NCI-H2081 treated with DMSO at 0.1 percent for 48 hours (cell line): ENCODE results near the gene SLC25A29.

Experiments used
- DNase-seq: peaks from one replicate; lab custom pipeline; 2025; lab: John Stamatoyannopoulos, UW

The SLC25A29 gene

DNA sequence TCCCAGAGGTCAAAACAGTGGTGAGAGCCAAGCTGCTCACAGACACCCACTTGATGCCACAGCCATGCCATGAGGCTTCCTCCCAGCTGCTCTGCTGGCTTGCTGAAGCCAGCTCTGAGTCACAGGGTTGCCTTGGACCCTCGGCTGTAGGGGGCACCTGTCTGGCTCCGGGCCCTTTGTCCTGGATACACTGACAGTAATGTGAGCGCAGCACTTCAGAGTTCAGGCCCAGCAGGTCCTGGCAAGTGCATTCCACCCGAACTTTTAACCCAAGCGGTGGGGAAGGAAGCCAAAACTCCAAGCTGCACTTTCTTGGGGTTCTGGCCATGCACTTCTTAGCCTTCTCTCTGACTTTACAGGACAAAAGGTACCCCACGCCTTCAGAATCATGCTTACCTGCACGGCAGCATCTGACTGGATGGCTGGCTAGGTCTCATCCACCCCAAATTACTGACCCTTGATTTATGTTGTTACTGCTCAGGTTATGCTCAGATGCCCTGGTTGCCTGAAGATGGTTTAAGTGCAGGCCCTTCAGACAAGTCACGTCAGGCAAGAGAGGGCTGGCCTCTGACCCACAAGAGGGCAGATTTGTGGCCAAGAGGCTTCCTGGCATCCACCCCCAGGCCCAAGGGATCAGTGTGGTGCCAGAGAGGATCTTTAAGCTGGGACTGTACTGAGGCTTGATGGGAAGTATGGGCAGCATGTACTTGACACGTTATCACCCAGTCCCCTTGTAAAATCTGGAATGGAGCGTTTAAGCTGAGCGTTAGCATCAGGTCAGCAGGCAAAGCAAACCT is 24.8 kb downstream of the SLC25A29 start:
- no peak for DNase-seq

DNA sequence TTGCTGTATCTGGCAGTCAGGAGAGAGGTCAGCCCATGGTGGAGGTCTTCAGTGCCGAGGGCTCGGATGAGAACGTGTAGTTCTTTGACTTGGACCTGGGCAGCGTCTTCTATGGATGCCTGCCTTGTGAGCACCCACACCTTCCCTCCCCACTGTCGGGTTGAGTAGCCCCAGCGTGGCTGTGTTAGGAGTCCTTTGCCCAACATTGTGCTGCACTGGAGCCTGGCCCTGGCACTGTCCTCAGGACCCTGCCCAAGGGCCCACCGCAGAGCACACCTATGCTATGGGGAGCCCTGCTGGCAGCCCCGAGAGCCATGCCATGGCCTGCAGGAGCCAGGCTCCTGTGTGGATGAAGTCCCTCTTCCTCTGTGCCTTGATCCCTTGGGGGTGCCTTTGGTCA is 26.7 kb downstream of the SLC25A29 start:
- DNase-seq = no peak

DNA sequence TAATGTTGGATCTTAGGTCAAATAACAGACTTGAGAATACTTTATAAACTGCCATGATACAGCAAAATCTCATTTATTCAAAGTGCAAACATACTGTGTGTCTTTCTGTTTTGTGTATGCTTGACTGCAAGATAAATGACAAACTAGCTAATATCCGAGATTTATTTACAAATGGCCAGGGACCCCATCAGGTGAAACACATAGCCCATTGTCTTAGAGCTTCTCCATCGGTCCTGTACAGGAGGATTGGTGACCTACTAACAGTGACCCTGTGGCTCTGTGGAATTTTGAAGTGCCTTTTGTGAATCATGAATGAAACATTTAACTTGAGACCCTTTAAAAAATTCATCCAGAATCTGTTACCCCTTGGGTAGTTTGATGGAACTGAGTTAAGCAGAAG is 27.1 kb downstream of the SLC25A29 start:
- no peak for DNase-seq

DNA sequence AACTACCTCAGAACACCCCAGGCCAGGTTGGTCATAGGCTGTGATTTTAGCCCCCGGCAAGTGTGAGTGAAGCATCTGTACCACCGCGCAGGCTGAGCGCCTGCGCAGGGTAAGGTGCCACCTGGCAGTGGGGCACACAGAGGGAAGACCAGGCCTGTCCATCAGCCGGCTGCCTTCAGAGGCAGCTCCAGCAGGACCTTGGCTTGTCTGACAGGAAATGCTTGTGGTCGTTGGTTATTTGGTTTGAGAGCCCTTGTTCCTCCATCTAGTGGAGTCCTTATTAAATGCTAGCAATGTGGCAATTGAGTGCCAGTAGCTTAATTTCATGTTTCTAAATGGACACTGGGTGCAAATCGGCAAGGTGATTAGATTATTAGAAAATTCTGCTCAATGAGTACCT is 27.5 kb downstream of the SLC25A29 start:
- no peak for DNase-seq

GRCh38 chr14:100275214-100275613 is 31.0 kb downstream of the SLC25A29 start:
- DNase-seq = no peak

DNA sequence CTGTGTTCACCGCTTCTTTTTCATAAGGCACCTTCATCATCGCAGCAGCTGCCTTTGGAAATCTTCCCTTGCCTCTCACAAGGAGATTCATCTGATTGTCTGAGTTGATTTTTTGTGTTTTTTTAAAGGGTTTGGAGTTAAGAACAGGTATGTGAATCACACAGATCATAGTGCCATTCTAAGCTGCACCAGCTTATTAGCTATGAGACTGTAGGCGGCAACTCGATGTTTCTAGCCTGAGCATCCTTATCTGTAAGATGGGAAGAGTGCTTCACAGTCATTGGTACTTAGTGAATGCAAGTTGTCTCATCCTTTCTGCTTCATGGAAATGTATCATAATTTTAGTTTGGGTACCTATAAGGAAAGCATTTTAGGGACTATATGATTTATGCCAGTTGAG is 32.0 kb downstream of the SLC25A29 start:
- no peak for DNase-seq

DNA sequence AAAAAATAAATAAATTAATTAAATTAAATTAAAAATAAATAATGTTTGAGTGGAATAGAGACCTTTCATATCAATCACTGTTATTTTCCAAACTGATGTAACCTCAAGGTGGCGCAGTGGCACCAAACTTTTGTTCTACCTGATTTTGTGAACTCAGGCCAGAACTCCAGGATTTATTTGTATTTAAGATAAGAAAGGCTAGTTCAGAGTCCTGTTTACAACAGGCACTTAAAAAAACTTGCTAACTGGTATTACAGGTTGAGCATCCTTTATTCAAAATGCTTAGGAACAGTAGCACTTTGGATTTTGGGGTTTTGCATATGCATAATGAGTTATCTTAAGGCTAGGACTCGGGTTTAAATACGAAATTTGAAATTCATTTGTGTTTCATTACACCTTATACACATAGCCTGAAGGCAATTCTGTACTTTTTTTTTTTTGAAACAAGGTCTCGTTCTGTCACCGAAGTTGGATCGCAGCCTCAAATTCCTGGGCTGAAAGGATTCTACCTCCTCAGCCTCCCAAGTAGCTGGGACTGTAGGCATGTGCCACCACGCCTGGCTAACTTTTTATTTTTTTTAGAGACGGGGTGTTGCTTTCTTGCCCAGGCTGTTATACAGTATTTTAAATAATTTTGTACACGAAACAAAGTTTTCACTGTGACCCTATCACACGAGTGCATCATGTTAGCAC is 34.9 kb downstream of the SLC25A29 start:
- no peak for DNase-seq

- no peak for DNase-seq
Observed at GRCh38 chr14:100268591-100269207, 37.5 kb downstream of the SLC25A29 start.

- no peak for DNase-seq
Observed at GRCh38 chr14:100267990-100268389, 38.3 kb downstream of the SLC25A29 start.

- DNase-seq = no peak
Observed at GRCh38 chr14:100263141-100263540, 43.1 kb downstream of the SLC25A29 start.

- no peak for DNase-seq
Observed at GRCh38 chr14:100262545-100262944, 43.7 kb downstream of the SLC25A29 start.

DNA sequence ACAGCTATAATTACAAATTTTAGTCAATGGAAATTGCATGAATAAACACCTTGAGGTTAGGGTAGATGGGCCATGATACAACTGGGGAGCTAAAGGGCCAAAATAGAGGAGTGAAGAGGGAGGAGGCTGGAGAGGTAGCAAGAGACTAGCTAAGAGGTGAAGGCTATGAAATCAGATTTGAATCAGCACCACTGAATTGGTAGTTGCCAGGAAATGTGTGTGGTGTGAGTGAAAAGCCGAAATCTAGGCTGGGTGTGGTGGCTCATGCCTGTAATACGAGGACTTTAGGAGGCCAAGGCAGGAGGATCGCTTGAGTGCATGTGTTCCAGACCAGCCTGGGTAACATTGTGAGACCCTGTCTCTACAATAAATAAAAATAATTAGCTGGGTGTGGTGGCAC is 44.6 kb downstream of the SLC25A29 start:
- no peak for DNase-seq

DNA sequence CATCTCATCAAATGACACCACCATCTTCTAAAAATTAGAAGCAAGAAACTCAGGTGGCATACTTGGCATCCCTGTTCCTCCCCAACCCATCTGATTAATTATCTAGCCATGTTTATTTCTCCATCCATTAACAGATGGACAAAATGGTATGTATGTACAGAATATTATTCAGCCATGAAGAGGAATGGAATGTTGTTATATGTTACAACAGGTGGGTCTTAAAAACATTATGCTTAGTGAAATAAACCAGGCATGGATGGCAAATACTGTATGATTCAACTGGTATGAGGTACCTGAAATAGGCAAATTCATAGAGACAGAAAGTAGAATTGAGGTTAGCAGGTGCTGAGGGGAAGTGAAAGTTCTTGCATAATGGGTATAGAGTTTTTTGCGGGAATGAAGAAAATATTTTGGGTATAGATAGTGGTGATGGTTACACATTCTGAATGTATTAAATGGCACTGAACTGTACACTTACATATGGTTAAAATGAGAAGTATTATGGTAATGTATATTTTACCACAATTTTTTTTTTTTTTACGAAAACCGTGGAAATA is 49.8 kb downstream of the SLC25A29 start:
- no peak for DNase-seq

GRCh38 chr14:100252684-100253083 is 53.6 kb downstream of the SLC25A29 start:
- no peak for DNase-seq

DNA sequence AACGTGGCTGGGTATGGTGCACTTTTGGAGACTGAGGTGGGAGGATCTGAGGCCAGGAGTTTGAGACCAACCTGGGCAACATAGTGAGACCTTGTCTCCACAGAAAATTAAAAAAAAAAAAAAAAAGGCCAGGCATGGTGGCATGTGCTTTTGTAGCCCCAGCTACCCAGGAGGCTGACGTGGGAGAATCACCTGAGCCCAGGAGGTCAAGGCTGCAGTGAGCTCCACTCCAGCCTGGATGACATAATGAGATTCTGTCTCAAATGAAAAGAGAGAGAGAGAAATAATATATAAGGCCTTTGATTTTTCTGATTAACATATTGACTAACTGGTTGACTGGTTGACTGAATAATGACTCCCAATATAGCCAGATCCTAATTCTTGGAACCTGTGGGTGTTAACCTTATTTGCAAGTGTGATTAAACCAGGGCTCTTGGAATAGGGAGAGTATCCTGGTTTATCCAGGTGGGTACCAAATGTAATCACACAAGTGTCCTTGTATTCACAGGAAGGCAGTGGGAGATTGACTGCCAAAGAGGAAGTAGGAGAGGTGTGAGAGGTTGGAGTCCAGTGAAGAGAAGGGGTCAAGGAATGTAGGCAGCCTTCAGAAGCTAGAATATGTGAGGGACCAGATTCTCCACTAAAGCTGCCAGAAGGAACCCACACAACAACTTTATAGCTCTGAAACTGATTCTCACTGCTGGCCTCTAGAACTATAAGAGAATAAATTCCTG is 55.3 kb downstream of the SLC25A29 start:
- DNase-seq = no peak

- no peak for DNase-seq
Observed at GRCh38 chr14:100246809-100247428, 59.3 kb downstream of the SLC25A29 start.

DNA sequence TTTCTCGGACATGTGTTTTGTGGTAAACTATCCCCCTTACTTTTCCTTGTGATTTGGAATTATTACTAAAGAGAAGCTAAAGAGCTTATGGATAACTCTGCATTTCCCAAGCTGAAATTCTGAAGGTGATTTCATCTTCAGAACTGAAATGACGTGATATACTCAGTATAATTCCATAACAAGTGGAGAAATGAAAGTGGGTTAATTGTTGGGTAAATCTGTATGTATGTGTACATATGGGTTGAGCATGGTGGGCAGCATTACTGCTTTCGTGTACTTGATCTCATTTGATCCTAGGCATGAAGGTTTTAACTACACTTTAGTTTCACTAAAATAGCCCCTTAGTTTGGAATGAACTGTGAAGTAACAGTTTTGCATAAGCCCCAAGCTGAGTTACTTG is 63.2 kb downstream of the SLC25A29 start:
- DNase-seq = no peak

- no peak for DNase-seq
Observed at GRCh38 chr14:100241279-100241678, 65.0 kb downstream of the SLC25A29 start.
